ENCODE results near the gene PRSS36. TPM values are rescaled to one million over a fixed set of nuclear protein-coding genes. Genes with fewer than 3 reads are reported as not detected.

Gene PRSS36
- total RNA-seq, 1 donor from 2014 or later, result 2.0 TPM

- Mint-ChIP-seq H3K36me3 (peaks cover 90% of the 10 kb centered on the region), H3K27ac (peak overlapping the region; percentile 25), H3K4me1 (ENCODE audit: unreplicated experiment) (peaks cover 27% of the 10 kb centered on the region), H3K4me3 (peak overlapping the region; percentile 27), H3K9me3 (no peaks in the 10 kb centered on the region), H3K27me3 (no peaks in the 10 kb centered on the region)
- no peak for DNase-seq (ENCODE audit: extremely low spot score, unreplicated experiment)
- TF ChIP-seq CTCF (conservative IDR thresholded peaks at IDR 0.05), result no peak
Measured at GRCh38 chr16:31186176-31186575, 36.3 kb upstream of the PRSS36 start.

DNA sequence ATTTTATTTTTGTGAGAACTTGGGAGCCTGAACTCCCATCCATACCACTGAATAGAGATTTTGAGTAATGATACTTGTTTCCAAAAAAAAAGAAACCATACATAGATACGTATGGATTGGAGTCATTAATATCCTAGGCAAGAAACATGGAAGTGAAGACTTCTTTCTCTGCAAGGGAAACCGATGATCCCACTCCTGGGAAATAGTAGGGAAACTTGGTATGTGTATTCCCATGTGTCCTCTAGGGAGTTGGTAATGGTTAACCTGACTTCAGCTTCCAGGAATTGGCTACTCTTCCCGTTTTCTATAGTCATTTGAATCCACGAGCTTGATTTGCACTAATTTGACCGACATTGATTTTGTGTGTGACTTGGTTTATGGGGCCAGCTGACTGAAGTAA is 35.5 kb upstream of the PRSS36 start:
- H3K36me3 Mint-ChIP-seq, result peaks cover 84% of the 10 kb centered on the region

GRCh38 chr16:31184888-31185287 is 35.0 kb upstream of the PRSS36 start:
- peaks cover 80% of the 10 kb centered on the region for H3K36me3 Mint-ChIP-seq
- H3K9me3 Mint-ChIP-seq, result no peaks in the 10 kb centered on the region
- no peak for TF ChIP-seq CTCF (conservative IDR thresholded peaks at IDR 0.05)
- no peaks in the 10 kb centered on the region for H3K27me3 Mint-ChIP-seq
- peaks cover 29% of the 10 kb centered on the region for H3K4me1 Mint-ChIP-seq (ENCODE audit: unreplicated experiment)
- H3K27ac Mint-ChIP-seq, result peak overlapping the region; percentile 25
- no peak for DNase-seq (ENCODE audit: extremely low spot score, unreplicated experiment)
- H3K4me3 Mint-ChIP-seq, result peak overlapping the region; percentile 41

More for the DNA sequence above, 35.5 kb upstream of the PRSS36 start:
- no peak overlapping the region for H3K4me3 Mint-ChIP-seq
- H3K4me1 Mint-ChIP-seq (ENCODE audit: unreplicated experiment), result peaks cover 27% of the 10 kb centered on the region
- TF ChIP-seq CTCF (conservative IDR thresholded peaks at IDR 0.05), result no peak
- no peaks in the 10 kb centered on the region for H3K9me3 Mint-ChIP-seq
- DNase-seq (ENCODE audit: extremely low spot score, unreplicated experiment), result no peak
- peak overlapping the region; percentile 25 for H3K27ac Mint-ChIP-seq
- H3K27me3 Mint-ChIP-seq, result no peaks in the 10 kb centered on the region

DNA sequence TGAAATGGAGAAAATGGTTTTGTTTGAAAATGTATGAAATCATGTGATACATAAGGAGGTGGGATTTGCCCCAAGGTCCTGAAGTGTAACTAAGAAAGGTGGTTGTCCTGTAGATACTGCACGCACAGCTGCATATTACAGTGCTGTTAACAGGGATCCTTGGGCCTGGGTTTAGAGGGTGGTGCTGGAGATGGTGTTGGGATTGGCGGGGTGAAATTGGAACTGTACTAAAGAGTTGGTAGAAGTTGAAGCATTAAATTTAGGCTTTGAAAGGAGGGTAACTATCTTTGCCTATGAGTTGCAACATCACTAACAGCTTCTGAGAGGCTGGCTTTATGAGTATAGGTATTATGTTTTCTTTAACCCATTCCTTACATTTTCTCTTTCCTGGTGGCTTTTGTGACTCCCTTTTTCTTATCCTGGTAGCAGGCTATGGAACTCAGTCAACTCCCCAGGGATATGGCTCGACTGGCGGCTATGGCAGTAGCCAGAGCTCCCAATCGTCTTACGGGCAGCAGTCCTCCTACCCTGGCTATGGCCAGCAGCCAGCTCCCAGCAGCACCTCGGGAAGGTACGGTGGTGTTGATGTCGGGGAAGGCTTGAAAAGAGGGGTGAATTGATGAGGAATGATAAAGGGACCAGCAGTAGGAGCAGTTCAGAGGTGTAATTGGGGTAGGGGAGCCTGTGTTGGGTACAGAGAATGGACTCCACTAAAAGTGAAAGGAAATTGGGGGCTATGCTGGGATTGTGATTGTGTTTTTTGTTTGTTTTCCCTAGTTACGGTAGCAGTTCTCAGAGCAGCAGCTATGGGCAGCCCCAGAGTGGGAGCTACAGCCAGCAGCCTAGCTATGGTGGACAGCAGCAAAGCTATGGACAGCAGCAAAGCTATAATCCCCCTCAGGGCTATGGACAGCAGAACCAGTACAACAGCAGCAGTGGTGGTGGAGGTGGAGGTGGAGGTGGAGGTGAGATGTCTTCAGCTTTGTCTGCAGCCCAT is 33.9 kb upstream of the PRSS36 start:
- DNase-seq (ENCODE audit: extremely low spot score, unreplicated experiment), result no peak
- H3K9me3 Mint-ChIP-seq, result no peaks in the 10 kb centered on the region
- H3K27ac Mint-ChIP-seq, result peak overlapping the region; percentile 72
- H3K36me3 Mint-ChIP-seq, result peaks cover 68% of the 10 kb centered on the region
- H3K4me3 Mint-ChIP-seq, result peak overlapping the region; percentile 75
- H3K27me3 Mint-ChIP-seq, result no peaks in the 10 kb centered on the region
- no peak for TF ChIP-seq CTCF (conservative IDR thresholded peaks at IDR 0.05)
- H3K4me1 Mint-ChIP-seq (ENCODE audit: unreplicated experiment), result peaks cover 31% of the 10 kb centered on the region

DNA sequence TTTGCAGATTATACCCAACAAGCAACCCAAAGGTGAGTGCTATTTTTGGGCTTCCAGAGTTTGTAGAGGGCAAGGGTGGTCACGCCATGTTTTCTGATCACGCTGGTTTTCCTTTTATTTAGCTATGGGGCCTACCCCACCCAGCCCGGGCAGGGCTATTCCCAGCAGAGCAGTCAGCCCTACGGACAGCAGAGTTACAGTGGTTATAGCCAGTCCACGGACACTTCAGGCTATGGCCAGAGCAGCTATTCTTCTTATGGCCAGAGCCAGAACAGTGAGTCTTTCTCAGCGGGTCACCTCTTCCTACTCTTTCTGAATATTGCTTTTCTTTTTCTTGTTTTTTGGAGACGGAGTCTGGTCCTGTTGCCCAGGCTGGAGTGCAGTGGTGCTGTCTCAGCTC is 32.5 kb upstream of the PRSS36 start:
- Mint-ChIP-seq H3K4me3 (peak overlapping the region; percentile 95), H3K27me3 (no peaks in the 10 kb centered on the region)

More for the DNA sequence above, 32.5 kb upstream of the PRSS36 start:
- H3K4me1 Mint-ChIP-seq (ENCODE audit: unreplicated experiment), result peaks cover 31% of the 10 kb centered on the region
- H3K36me3 Mint-ChIP-seq, result peaks cover 55% of the 10 kb centered on the region
- no peak for DNase-seq (ENCODE audit: extremely low spot score, unreplicated experiment)
- H3K27ac Mint-ChIP-seq, result peak overlapping the region; percentile 72
- H3K9me3 Mint-ChIP-seq, result no peaks in the 10 kb centered on the region
- no peak for TF ChIP-seq CTCF (conservative IDR thresholded peaks at IDR 0.05)

All from type B pancreatic cell (in vitro differentiated cells).